ENCODE measurements around the gene LMAN2.

- no peak for TF ChIP-seq CTCF (IDR thresholded peaks at IDR 0.05)
- TF ChIP-seq POLR2A (IDR thresholded peaks at IDR 0.05) = no peak
Observed at GRCh38 chr5:177397875-177398390, 46.5 kb upstream of the LMAN2 start.

Measured in Peyer's patch (tissue), 4 donors.